Pancreas (tissue), 10 donors: ENCODE results near the gene SNTG2. TPM values are rescaled to one million over a fixed set of nuclear protein-coding genes. Genes with fewer than 3 reads are reported as not detected.

Experiments
- ATAC-seq, 4 donors: fragments of 200-7000 bp; cut with Tn5 transposase; one replicate each; pipeline versions ENCODE4 v1.8.0 to v1.9.1; 2020; ENCODE audit warnings: mild to moderate bottlenecking in 4 of 4, moderate library complexity in 4 of 4
- DNase-seq, 6 donors: peaks; one replicate each; pipeline ENCODE4 v3.0.0-alpha.2; 2020
- FAIRE-seq: peaks from 2 replicates; lab custom pipeline; 2012; peaks lifted over from hg19 to GRCh38; lab: Jason Lieb, UNC
- H3K27ac ChIP-seq, 4 donors: fragments of 200-600 bp; sonication (generic); 1 replicate in 3 of 4; 2 replicates in 1 of 4; pipeline versions ENCODE4 v1.5.0 to v1.8.0; 2020
- H3K27me3 ChIP-seq, 4 donors: fragments of 200-600 bp; one replicate each; pipeline ENCODE4 v1.8.0; 2021
- H3K36me3 ChIP-seq, 3 donors: fragments of 200-600 bp; sonication (generic) in 1 of 3; one replicate each; pipeline versions ENCODE4 v1.5.0 to v1.8.0; 2020 to 2021
- H3K4me1 ChIP-seq, 3 donors: fragments of 200-600 bp; one replicate each; pipeline ENCODE4 v1.8.0; 2021
- H3K4me3 ChIP-seq, 4 donors: fragments of 200-600 bp; sonication (generic) in 2 of 4; one replicate each; pipeline versions ENCODE4 v1.5.0 to v1.8.0; 2020 to 2021
- H3K9me3 ChIP-seq, 4 donors: fragments of 200-600 bp; one replicate each; pipeline ENCODE4 v1.8.0; 2021
- WGBS, 2 donors: extraction: QIAGEN DNeasy Blood & Tissue Kit; methylation state at CpG; one replicate each; pipeline ENCODE4 v1.1.7; 2013; 5-methylcytosine and 5-hydroxymethylcytosine counted together
- intact Hi-C, 3 donors: fragments of 100-400 bp; cut with DNase I; formaldehyde crosslinking; loops; one replicate each; pipeline versions ENCODE4 v1.11.1 to v1.14.2; 2022
- polyA plus RNA-seq, 2 donors: library from polyadenylated mRNA; stranded (reverse); fragments of 200-250 nt; gene quantifications; one replicate each; pipeline ENCODE4 v1.2.3, GENCODE V29; 2013
- total RNA-seq, 6 donors: library from RNA; stranded (reverse); fragmentation: NEBNext Ultra II Directional in 4 of 6; extraction: Animal tissue kit (Norgen Biotek cat#: 25700) in 4 of 6; gene quantifications; one replicate each; pipeline versions ENCODE4 v1.2.1 to v1.2.4, GENCODE V29; 2021 to 2023
- TF ChIP-seq, protein P1 (sequence below), 4 donors: fragments of 200-600 bp; sonication (generic) in 3 of 4; IDR thresholded peaks; one replicate each; pipeline versions ENCODE4 v1.5.0 to v1.8.0; 2021; ENCODE audit warnings: antibody characterized with exemption in 4 of 4
- donor health status: healthy with polysubstance abuse.
- donor health status: DM: no; HTN: no; CAD: no; lungs with moderate emphysema.
- donor health status: DM: no; HTN: no; CAD: no.
- donor health status: control.
- donor health status: control.
- donor health status: Bipolar disorder and iron deficiency.
- donor health status: DM: yes; HTN: yes; CAD: no.
- donor health status: DM: no; HTN: no; CAD: no.
- donor health status: DM: no; HTN: no; CAD: no.
- donor health status: DM: yes; HTN: yes; CAD: no.

SNTG2 gene
- total and polyA plus RNA-seq, 8 donors: 1.4 to 19.2 (median 4.6) TPM

DNA sequence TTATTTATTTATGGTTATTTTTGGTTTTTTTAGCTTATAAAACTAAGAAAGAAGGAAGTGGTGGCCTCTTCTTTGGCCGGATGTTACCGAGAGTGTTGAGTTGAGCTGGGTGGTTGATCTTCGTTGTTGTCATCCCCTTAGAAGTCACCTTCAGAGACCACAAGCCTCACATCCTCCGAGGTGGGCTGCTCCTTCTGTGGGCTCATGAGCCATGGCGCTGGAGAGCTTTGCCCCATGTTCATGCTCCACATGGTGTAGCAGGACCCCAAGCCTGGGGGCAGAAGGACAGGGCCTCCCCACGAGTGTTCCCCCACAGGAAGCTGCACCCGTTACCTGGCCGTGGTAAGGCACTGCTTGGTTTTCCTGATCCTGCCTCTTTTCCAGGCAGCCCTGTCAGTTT is 23.4 kb downstream of the SNTG2 start:
- WGBS, 2 donors: 42 to 52% methylated on average over 8 of the region's 8 CpGs
- TF ChIP-seq, protein P1, sequence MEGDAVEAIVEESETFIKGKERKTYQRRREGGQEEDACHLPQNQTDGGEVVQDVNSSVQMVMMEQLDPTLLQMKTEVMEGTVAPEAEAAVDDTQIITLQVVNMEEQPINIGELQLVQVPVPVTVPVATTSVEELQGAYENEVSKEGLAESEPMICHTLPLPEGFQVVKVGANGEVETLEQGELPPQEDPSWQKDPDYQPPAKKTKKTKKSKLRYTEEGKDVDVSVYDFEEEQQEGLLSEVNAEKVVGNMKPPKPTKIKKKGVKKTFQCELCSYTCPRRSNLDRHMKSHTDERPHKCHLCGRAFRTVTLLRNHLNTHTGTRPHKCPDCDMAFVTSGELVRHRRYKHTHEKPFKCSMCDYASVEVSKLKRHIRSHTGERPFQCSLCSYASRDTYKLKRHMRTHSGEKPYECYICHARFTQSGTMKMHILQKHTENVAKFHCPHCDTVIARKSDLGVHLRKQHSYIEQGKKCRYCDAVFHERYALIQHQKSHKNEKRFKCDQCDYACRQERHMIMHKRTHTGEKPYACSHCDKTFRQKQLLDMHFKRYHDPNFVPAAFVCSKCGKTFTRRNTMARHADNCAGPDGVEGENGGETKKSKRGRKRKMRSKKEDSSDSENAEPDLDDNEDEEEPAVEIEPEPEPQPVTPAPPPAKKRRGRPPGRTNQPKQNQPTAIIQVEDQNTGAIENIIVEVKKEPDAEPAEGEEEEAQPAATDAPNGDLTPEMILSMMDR (IDR thresholded peaks at IDR 0.05): no peak
- FAIRE-seq: no peak
- H3K4me1 ChIP-seq: no peaks in the 10 kb centered on the region
- no peak overlapping the region for H3K27ac ChIP-seq
- H3K36me3 ChIP-seq: no peaks in the 10 kb centered on the region
- H3K9me3 ChIP-seq: no peaks in the 10 kb centered on the region
- DNase-seq: peak in 1 of 6 donors; percentile 44
- intact Hi-C loops: no loop called here
- H3K4me3 ChIP-seq: no peak overlapping the region
- no peaks in the 10 kb centered on the region for H3K27me3 ChIP-seq
- no peak for ATAC-seq

DNA sequence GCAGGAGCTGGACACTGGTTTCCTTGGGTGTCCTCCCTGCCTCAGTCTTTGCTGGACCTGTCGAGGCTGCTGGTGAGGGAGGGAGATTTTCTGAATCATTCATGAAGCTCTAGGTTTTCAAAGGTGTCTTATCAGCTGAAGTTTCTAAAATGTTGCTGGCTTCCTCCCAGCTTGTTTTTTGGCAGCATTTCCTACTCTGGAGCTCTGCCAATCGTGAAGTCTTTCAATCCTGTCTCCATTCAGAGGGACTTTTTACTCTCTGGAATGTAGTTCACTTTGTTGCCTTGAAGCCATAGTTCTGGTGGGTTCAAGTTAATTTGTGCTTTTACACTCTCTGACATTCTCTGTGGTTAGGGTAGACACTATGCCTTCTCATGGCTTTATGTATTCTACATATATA is 23.9 kb downstream of the SNTG2 start:
- no peak overlapping the region for H3K4me3 ChIP-seq
- TF ChIP-seq, protein P1 (IDR thresholded peaks at IDR 0.05): no peak
- peak in 2 of 6 donors; percentile 33 to 73 for DNase-seq
- no peak overlapping the region for H3K27ac ChIP-seq
- no peak for FAIRE-seq
- 3 to 12% methylated on average over 2 of the region's 2 CpGs for WGBS, 2 donors
- ATAC-seq: peak; percentile 50 to 65 (median 60)
- H3K36me3 ChIP-seq: no peaks in the 10 kb centered on the region
- intact Hi-C loops: no loop called here
- H3K27me3 ChIP-seq: no peaks in the 10 kb centered on the region
- no peaks in the 10 kb centered on the region for H3K9me3 ChIP-seq
- H3K4me1 ChIP-seq: no peaks in the 10 kb centered on the region

DNA sequence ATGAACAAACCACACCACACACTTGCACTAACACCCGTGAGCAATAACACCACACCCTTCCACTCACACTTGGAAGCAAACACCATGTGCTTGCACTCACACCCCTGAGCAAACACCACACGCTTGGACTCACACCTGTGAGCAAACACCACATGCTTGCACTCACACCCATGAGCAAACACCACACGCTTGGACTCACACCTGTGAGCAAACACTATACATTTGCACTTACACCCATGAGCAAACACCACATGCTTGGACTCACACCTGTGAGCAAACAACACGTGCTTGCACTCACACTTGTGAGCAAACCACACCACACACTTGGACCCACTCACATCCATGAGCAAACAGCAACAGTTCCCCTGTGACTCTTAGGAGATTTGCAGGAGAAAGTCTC is 24.4 kb downstream of the SNTG2 start:
- intact Hi-C loops: no loop called here
- Histone ChIP-seq H3K27ac (no peak overlapping the region), H3K4me3 (no peak overlapping the region), H3K36me3 (no peaks in the 10 kb centered on the region), H3K4me1 (no peaks in the 10 kb centered on the region), H3K27me3 (no peaks in the 10 kb centered on the region), H3K9me3 (no peaks in the 10 kb centered on the region)
- FAIRE-seq: no peak
- TF ChIP-seq, protein P1 (IDR thresholded peaks at IDR 0.05): no peak
- 31 to 47% methylated on average over 4 of the region's 4 CpGs for WGBS, 2 donors
- no peak for DNase-seq
- no peak for ATAC-seq

DNA sequence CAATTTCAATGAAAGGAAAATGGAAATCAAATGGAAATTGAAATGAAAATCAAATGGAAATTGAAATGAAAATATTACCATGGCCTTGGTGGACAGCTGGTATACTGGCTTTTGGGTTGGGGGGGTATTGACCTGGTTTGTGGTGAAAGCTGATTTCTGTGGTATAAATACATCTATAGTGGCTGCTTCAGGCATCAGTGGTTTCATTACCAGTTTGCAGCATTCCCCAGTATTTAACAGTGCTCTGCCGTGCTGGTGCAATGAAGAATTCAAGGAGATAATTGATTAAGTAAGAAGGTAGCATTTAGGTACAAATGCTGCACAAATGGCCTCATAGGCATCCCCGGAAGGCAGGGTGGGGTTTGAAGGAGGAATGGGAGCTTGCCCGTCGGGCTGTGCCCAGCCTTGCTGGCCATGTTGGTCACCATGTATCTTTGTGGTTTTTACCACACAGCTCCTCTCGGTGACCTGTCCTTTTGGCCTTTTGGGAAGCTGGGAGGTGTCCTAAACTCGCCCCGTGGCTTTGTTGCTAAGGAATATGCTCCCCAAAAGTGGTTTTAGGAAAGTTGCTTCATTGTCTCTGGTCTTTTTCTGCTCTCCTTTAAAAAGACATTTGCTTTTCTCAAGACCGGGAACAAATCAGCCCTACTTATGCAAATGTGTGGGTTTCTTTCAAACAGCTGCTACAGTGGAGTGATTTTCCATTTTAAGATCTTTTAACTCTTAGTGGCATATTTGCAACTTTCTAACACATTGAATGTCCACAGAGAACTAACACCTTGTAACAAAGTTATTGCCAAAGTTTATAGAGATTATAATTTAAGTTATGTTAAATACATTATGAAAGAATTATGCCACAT is 28.6 kb downstream of the SNTG2 start:
- intact Hi-C loops: no loop called here
- H3K9me3 ChIP-seq: no peaks in the 10 kb centered on the region

More for the DNA sequence above, 28.6 kb downstream of the SNTG2 start:
- TF ChIP-seq, protein P1 (IDR thresholded peaks at IDR 0.05): no peak
- no peaks in the 10 kb centered on the region for H3K27me3 ChIP-seq
- H3K36me3 ChIP-seq: no peaks in the 10 kb centered on the region
- DNase-seq: no peak
- 77 to 87% methylated on average over 8 of the region's 8 CpGs for WGBS, 2 donors
- FAIRE-seq: no peak
- no peak overlapping the region for H3K27ac ChIP-seq
- no peak for ATAC-seq
- no peaks in the 10 kb centered on the region for H3K4me1 ChIP-seq
- no peak overlapping the region for H3K4me3 ChIP-seq
